Sigmoid colon (tissue), 7 donors: ENCODE results near the gene TINAG. TPM values are rescaled to one million over a fixed set of nuclear protein-coding genes. Genes with fewer than 3 reads are reported as not detected.
A peak's percentile ranks its signal among the peaks of the same experiment; 100 is the strongest.

Source experiments
- DNase-seq: peaks from one replicate; pipeline ENCODE4 v3.0.0-alpha.2; 2019
- H3K27ac ChIP-seq, 4 donors: fragments of 200-600 bp; sonication (generic); one replicate each; pipeline ENCODE4 v1.5.1; 2016 to 2019; ENCODE audit warnings: mild to moderate bottlenecking in 1 of 4
- H3K27me3 ChIP-seq, 3 donors: fragments of 200-600 bp; sonication (generic); one replicate each; pipeline ENCODE4 v1.5.1; 2019; ENCODE audit warnings: mild to moderate bottlenecking in 1 of 3
- H3K36me3 ChIP-seq, 4 donors: fragments of 200-600 bp; sonication (generic); one replicate each; pipeline ENCODE4 v1.5.1; 2016 to 2019
- H3K4me1 ChIP-seq, 4 donors: fragments of 200-600 bp; sonication (generic); one replicate each; pipeline ENCODE4 v1.5.1; 2017 to 2019
- H3K4me3 ChIP-seq, 4 donors: fragments of 200-600 bp; sonication (generic); one replicate each; pipeline ENCODE4 v1.5.1; 2017 to 2019; ENCODE audit warnings: mild to moderate bottlenecking in 2 of 4, moderate library complexity in 1 of 4
- H3K9me3 ChIP-seq, 4 donors: fragments of 200-600 bp in 3 of 4; sonication (generic) in 3 of 4; one replicate each; pipeline versions ENCODE4 v1.5.1 to v1.6.1; 2013 to 2019
- EP300 ChIP-seq, 4 donors: sonication (generic); formaldehyde crosslinking; IDR thresholded peaks; one replicate each; pipeline ENCODE4 v1.6.1; 2017; ENCODE audit warnings: antibody characterized with exemption in 4 of 4
- POLR2A ChIP-seq, 2 donors: fragments of 450-650 bp; IDR thresholded peaks; one replicate each; pipeline ENCODE4 v1.6.1; 2016; ENCODE audit warnings: antibody characterized with exemption in 2 of 2, mild to moderate bottlenecking in 2 of 2, moderate library complexity in 2 of 2
- POLR2AphosphoS5 ChIP-seq, 4 donors: sonication (generic); formaldehyde crosslinking; IDR thresholded peaks; one replicate each; pipeline ENCODE4 v1.6.1; 2017; ENCODE audit warnings: antibody characterized with exemption in 4 of 4
- WGBS, 2 donors: extraction: QIAGEN DNeasy Blood & Tissue Kit; methylation state at CpG; one replicate each; pipeline ENCODE4 v1.1.7; 2013; 5-methylcytosine and 5-hydroxymethylcytosine counted together
- intact Hi-C: fragments of 100-400 bp; cut with DNase I; formaldehyde crosslinking; loops from one replicate; pipeline ENCODE4 v1.15.1; 2023
- polyA plus RNA-seq, 3 donors: library from polyadenylated mRNA; stranded (reverse); fragments of 200-250 nt; gene quantifications; one replicate each; pipeline ENCODE4 v1.2.3, GENCODE V29; 2013
- total RNA-seq, 4 donors: library from RNA; depleted of rRNA; stranded (reverse); fragments of >200 nt; gene quantifications; one replicate each; pipeline ENCODE4 v1.1.0, GENCODE V29; 2016
- TF ChIP-seq, protein P1 (sequence below), 4 experiments: fragments of 450-650 bp in 3 of 4; fragments of 200-600 bp in 1 of 4; IDR thresholded peaks; one replicate each; pipeline ENCODE4 v1.5.1; 2016 to 2019; ENCODE audit warnings: antibody characterized with exemption in 4 of 4, mild to moderate bottlenecking in 3 of 4, moderate library complexity in 2 of 4
- donor health status: healthy with polysubstance abuse.
- donor health status: Bipolar disorder and iron deficiency.
- donor health status: healthy.

TINAG gene
- total and polyA plus RNA-seq, 7 donors, result 16.9 to 19.8 (median 17.2) TPM; not detected in 4

DNA sequence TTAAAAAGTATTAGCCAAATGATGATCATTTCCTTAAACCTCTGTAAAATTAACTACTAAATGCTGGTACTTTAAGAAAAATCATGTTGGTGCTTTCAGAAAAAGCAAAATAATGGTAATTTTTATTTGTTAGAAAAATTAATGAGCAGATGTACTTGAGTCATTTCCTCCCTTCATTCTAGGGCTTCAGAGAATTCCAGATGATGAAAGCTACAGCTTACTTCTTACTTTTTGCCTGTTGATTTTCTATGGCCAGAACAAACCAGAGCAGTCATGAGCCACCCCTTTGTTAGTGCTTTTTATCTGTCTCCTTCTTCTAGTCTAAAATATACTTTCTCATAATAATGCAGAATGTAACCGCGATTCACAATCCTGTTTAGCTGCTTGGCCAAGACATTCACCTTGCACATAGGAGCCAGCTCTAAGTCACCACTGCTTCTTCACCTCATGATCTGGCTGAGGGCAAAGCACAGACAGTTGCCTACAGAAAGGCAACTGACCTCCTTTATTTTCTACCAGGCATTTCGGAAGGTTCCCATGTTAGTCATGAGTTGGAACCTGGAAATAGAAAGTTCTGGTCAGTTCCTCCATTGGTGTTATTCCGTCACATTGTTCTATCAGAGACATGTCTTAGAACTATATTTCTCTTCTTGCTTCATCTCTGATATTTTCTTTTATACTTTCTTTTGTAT is 43.5 kb upstream of the TINAG start:
- H3K9me3 ChIP-seq, result no peaks in the 10 kb centered on the region
- peaks cover 0 to 7% (median 0%) of the 10 kb centered on the region in 4 donors for H3K4me1 ChIP-seq
- H3K4me3 ChIP-seq, result no peak overlapping the region
- no peaks in the 10 kb centered on the region for H3K36me3 ChIP-seq
- TF ChIP-seq POLR2AphosphoS5 (IDR thresholded peaks at IDR 0.05), result no peak
- no peaks in the 10 kb centered on the region for H3K27me3 ChIP-seq
- no peak overlapping the region for H3K27ac ChIP-seq
- no peak for DNase-seq
- intact Hi-C loops, result no loop called here
- 96 to 97% methylated on average over 4 of the region's 4 CpGs for WGBS, 2 donors

DNA sequence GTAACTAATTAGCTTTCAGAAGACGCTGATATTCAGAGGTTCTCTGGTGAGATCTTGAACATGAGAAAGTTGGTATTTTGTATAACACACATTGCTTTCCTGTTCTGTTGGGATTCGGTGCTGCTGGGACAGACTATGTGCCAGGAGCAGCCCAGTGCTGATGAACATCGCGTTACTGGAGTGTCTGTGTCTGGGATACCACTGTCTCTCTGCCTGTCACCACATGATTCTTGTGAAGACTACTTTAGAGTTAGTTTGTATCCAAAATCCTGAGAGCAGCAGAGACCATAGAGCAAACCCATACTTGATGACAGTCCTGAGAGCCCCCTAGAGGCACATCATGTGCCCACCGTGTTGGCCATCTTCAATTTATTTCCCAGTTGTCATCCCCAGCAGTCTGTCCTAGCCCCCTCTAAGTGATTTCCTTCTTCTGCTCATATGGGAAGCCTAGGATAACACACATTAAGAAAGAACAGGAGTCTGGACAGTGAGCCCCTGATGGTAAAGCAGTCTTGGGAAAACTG is 41.8 kb upstream of the TINAG start:
- Histone ChIP-seq H3K9me3 (no peaks in the 10 kb centered on the region), H3K36me3 (no peaks in the 10 kb centered on the region), H3K4me1 (no peaks in the 10 kb centered on the region), H3K4me3 (no peak overlapping the region), H3K27me3 (no peaks in the 10 kb centered on the region), H3K27ac (no peak overlapping the region)
- no peak for DNase-seq
- no peak for TF ChIP-seq POLR2A (IDR thresholded peaks at IDR 0.05)
- TF ChIP-seq, protein P1, sequence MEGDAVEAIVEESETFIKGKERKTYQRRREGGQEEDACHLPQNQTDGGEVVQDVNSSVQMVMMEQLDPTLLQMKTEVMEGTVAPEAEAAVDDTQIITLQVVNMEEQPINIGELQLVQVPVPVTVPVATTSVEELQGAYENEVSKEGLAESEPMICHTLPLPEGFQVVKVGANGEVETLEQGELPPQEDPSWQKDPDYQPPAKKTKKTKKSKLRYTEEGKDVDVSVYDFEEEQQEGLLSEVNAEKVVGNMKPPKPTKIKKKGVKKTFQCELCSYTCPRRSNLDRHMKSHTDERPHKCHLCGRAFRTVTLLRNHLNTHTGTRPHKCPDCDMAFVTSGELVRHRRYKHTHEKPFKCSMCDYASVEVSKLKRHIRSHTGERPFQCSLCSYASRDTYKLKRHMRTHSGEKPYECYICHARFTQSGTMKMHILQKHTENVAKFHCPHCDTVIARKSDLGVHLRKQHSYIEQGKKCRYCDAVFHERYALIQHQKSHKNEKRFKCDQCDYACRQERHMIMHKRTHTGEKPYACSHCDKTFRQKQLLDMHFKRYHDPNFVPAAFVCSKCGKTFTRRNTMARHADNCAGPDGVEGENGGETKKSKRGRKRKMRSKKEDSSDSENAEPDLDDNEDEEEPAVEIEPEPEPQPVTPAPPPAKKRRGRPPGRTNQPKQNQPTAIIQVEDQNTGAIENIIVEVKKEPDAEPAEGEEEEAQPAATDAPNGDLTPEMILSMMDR (IDR thresholded peaks at IDR 0.05), result no peak
- TF ChIP-seq EP300 (IDR thresholded peaks at IDR 0.05), result no peak
- 82 to 92% methylated on average over 5 of the region's 5 CpGs for WGBS, 2 donors
- intact Hi-C loops, result no loop called here

DNA sequence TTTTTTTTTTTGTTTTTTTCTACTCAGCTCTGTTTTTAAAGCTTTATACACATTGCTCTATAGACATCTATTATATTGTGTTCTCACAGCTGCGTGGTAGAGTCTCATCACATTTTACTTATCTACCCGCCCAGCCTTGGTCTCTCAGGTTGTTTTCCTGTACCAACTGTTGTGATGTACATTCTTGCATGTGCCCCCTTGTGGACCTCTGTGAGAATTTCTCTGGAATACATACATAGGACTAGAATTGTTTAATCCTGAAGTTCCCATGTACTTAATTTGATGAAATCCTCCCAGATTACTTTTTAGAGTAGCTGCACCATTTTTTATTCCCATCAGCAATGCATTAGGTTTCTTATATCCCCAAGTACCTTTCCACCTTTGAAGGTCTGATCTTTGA is 40.4 kb upstream of the TINAG start:
- Histone ChIP-seq H3K36me3 (no peaks in the 10 kb centered on the region), H3K4me1 (no peaks in the 10 kb centered on the region), H3K27ac (no peak overlapping the region), H3K4me3 (no peak overlapping the region), H3K27me3 (no peaks in the 10 kb centered on the region), H3K9me3 (no peaks in the 10 kb centered on the region)
- WGBS, 2 donors, result 31 to 56% methylated on average over 2 of the region's 2 CpGs
- intact Hi-C loops, result no loop called here
- DNase-seq, result no peak
- no peak for TF ChIP-seq POLR2A (IDR thresholded peaks at IDR 0.05)
- TF ChIP-seq, protein P1 (IDR thresholded peaks at IDR 0.05), result peak in 1 of 4 experiments; percentile 13

DNA sequence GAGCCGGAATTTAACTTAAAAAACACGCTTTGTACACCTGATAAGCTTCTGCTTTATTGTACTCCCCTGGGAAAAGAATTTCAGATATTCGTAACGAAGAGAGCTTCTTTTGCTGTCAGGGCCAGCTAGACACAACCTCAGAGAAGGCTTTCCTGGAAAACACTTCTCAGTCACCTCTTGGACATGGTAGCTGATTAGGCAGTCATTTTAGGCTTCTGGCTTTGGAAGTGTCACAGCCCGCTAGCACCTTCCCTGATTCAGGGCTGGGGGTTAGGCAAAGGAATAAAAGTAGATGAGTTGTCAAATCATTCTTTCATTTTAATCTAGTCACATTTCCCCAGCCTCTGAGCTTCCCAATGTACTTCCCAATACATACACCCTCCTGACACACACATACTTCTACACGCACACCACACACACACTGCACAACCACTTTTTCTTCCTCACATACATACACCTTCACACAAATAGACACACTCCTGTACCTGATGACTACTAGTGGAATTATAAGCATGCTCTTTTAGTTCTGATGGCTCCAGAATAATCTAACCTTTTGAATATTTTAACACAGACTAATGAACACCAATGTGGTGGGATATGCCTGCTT is 34.9 kb upstream of the TINAG start:
- WGBS, 2 donors, result 97% methylated on average over 6 of the region's 6 CpGs

DNA sequence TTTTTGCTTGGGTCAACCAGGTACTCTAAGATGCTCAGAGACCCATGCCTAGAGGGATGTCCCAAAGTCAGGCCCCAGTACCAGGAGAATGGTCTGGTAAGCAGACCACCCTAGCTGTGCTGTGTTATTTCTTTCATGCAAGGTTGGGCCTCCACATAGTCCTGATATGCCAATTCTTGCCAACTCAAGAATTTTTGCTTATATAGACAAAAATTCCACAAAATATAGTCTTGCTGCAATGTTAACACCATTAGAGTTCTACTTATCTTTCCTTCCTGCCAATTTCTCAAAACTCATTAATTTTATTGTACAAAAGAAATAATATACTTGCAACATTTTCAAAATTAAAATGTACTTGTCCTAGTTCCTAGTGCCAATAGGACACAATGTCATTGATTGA is 33.9 kb upstream of the TINAG start:
- H3K36me3 ChIP-seq, result no peaks in the 10 kb centered on the region
- DNase-seq, result no peak
- intact Hi-C loops, result no loop called here
- no peaks in the 10 kb centered on the region for H3K27me3 ChIP-seq
- H3K4me3 ChIP-seq, result no peak overlapping the region
- H3K9me3 ChIP-seq, result no peaks in the 10 kb centered on the region
- no peaks in the 10 kb centered on the region for H3K4me1 ChIP-seq
- TF ChIP-seq, protein P1 (IDR thresholded peaks at IDR 0.05), result no peak
- no peak for TF ChIP-seq POLR2A (IDR thresholded peaks at IDR 0.05)
- no peak for TF ChIP-seq POLR2AphosphoS5 (IDR thresholded peaks at IDR 0.05)
- no peak for TF ChIP-seq EP300 (IDR thresholded peaks at IDR 0.05)
- no peak overlapping the region for H3K27ac ChIP-seq

More for the DNA sequence above, 34.9 kb upstream of the TINAG start:
- H3K4me3 ChIP-seq, result no peak overlapping the region
- no peaks in the 10 kb centered on the region for H3K4me1 ChIP-seq
- no peak overlapping the region for H3K27ac ChIP-seq
- no peaks in the 10 kb centered on the region for H3K9me3 ChIP-seq
- TF ChIP-seq POLR2AphosphoS5 (IDR thresholded peaks at IDR 0.05) (no peak), POLR2A (IDR thresholded peaks at IDR 0.05) (no peak), EP300 (IDR thresholded peaks at IDR 0.05) (no peak)
- TF ChIP-seq, protein P1 (IDR thresholded peaks at IDR 0.05), result no peak
- no peaks in the 10 kb centered on the region for H3K36me3 ChIP-seq
- no peak for DNase-seq
- intact Hi-C loops, result no loop called here
- H3K27me3 ChIP-seq, result no peaks in the 10 kb centered on the region
